ENCODE results near the gene UBTF. TPM values are rescaled to one million over a fixed set of nuclear protein-coding genes. Genes with fewer than 3 reads are reported as not detected.

The UBTF gene
- total RNA-seq, 4 donors from 2014 or later, result 54.8 to 102 (median 71.8) TPM

- no peak for TF ChIP-seq EP300 (IDR thresholded peaks at IDR 0.05)
- TF ChIP-seq CTCF (IDR thresholded peaks at IDR 0.05), result no peak
- TF ChIP-seq POLR2AphosphoS5 (IDR thresholded peaks at IDR 0.05), result no peak
- no peak for TF ChIP-seq POLR2A (IDR thresholded peaks at IDR 0.05)
- peaks cover 9% of the 10 kb centered on the region for H3K4me1 ChIP-seq
- H3K9me3 ChIP-seq, result no peaks in the 10 kb centered on the region
- no peak overlapping the region for H3K4me3 ChIP-seq
- WGBS, result 92% methylated on average over 1 of the region's 1 CpG
- no peaks in the 10 kb centered on the region for H3K27me3 ChIP-seq
- DNase-seq (ENCODE audit: low spot score in 2 of 2), result no peak
- H3K36me3 ChIP-seq, result no peaks in the 10 kb centered on the region
- H3K27ac ChIP-seq, result no peak overlapping the region
These were observed 55.0 kb downstream of the UBTF start for GRCh38 chr17:44164476-44164875.

GRCh38 chr17:44159519-44160210 is 59.8 kb downstream of the UBTF start:
- Histone ChIP-seq H3K36me3 (no peaks in the 10 kb centered on the region), H3K4me3 (no peak overlapping the region), H3K9me3 (no peaks in the 10 kb centered on the region), H3K27me3 (no peaks in the 10 kb centered on the region), H3K4me1 (no peaks in the 10 kb centered on the region), H3K27ac (no peak overlapping the region)
- TF ChIP-seq EP300 (IDR thresholded peaks at IDR 0.05) (no peak), POLR2A (IDR thresholded peaks at IDR 0.05) (no peak), POLR2AphosphoS5 (IDR thresholded peaks at IDR 0.05) (no peak), CTCF (IDR thresholded peaks at IDR 0.05) (no peak)
- 87% methylated on average over 15 of the region's 15 CpGs for WGBS
- DNase-seq (ENCODE audit: low spot score in 2 of 2), result no peak

GRCh38 chr17:44155488-44155887 is 64.0 kb downstream of the UBTF start:
- peaks cover 5% of the 10 kb centered on the region for H3K4me1 ChIP-seq
- no peak overlapping the region for H3K4me3 ChIP-seq
- no peak for TF ChIP-seq POLR2AphosphoS5 (IDR thresholded peaks at IDR 0.05)
- TF ChIP-seq EP300 (IDR thresholded peaks at IDR 0.05), result no peak
- TF ChIP-seq POLR2A (IDR thresholded peaks at IDR 0.05), result no peak
- DNase-seq (ENCODE audit: low spot score in 2 of 2), result no peak
- no peaks in the 10 kb centered on the region for H3K27me3 ChIP-seq
- 90% methylated on average over 2 of the region's 2 CpGs for WGBS
- no peaks in the 10 kb centered on the region for H3K36me3 ChIP-seq
- no peak overlapping the region for H3K27ac ChIP-seq
- H3K9me3 ChIP-seq, result no peaks in the 10 kb centered on the region

Other genes starting within 250 kb of the UBTF start
- gene NAGS, start 215.1 kb downstream of the UBTF start, total RNA-seq, result 1 to 10 TPM in 2 of 4 donors, under 1 TPM in 2; 0.73 to 1.9 (median 0.99) TPM
- 10 to 100 TPM; 20.7 to 48.5 (median 43.6) TPM for gene TMEM101, start 204.7 kb downstream of the UBTF start, total RNA-seq
- 10 to 100 TPM; 27.8 to 44.6 (median 33.3) TPM for gene LSM12, start 153.0 kb downstream of the UBTF start, total RNA-seq
- gene G6PC3, start 148.9 kb downstream of the UBTF start, total RNA-seq, result 10 to 100 TPM; 12.7 to 20.4 (median 15.4) TPM
- 100 to 1,000 TPM; 135 to 197 (median 168) TPM for gene HDAC5, start 96.0 kb downstream of the UBTF start, total RNA-seq
- 1 to 10 TPM; 1.6 to 3.7 (median 2.4) TPM for gene HROB, start 77.7 kb downstream of the UBTF start, total RNA-seq
- gene ASB16, start 49.0 kb downstream of the UBTF start, total RNA-seq, result not detected
- 10 to 100 TPM; 31.5 to 48.8 (median 36.1) TPM for gene TMUB2, start 32.7 kb downstream of the UBTF start, total RNA-seq
- gene ATXN7L3, start 19.8 kb downstream of the UBTF start, total RNA-seq, result 10 to 100 TPM; 44.1 to 75.0 (median 67.3) TPM
- under 1 TPM in 3 of 4 donors, not detected in 1; 0.08 to 0.17 (median 0.10) TPM for gene SLC4A1, start 48.5 kb upstream of the UBTF start, total RNA-seq
- gene RUNDC3A, start 88.9 kb upstream of the UBTF start, total RNA-seq, result 10 to 100 TPM; 12.6 to 22.0 (median 14.7) TPM
- gene SLC25A39, start 105.1 kb upstream of the UBTF start, total RNA-seq, result 100 to 1,000 TPM in 3 of 4 donors, 10 to 100 TPM in 1; 94.9 to 132 (median 111) TPM
- 100 to 1,000 TPM; 294 to 451 (median 340) TPM for gene GRN, start 125.6 kb upstream of the UBTF start, total RNA-seq
- 1 to 10 TPM; 1.2 to 2.6 (median 1.5) TPM for gene FAM171A2, start 144.2 kb upstream of the UBTF start, total RNA-seq
- under 1 TPM in 2 of 4 donors, not detected in 2; 0.45 to 0.48 TPM for gene ITGA2B, start 170.0 kb upstream of the UBTF start, total RNA-seq

Data from suprapubic skin (tissue), 4 donors.